DND-41 (cell line): ENCODE results near the gene NF2.

Source experiments
- CTCF ChIP-seq: IDR thresholded peaks from 2 replicates; pipeline ENCODE4 v1.5.1; 2012; ENCODE audit warnings: borderline replicate concordance, low read length, moderate library complexity, mild to moderate bottlenecking; ENCODE audit not compliant: poor library complexity, severe bottlenecking; ENCODE audit errors: extremely low read depth
- EZH2 ChIP-seq: IDR thresholded peaks from 3 replicates; pipeline ENCODE4 v1.6.1; 2012; ENCODE audit warnings: borderline replicate concordance, low read depth, mild to moderate bottlenecking, moderate library complexity, low read length, inconsistent platforms; ENCODE audit not compliant: severe bottlenecking

- TF ChIP-seq CTCF (no peak), EZH2 (no peak)
Measured at GRCh38 chr22:29715705-29716104, 112.3 kb downstream of the NF2 start.
